ENCODE measurements around the gene TBX6. TPM values are rescaled to one million over a fixed set of nuclear protein-coding genes. Genes with fewer than 3 reads are reported as not detected.

The TBX6 gene
- total RNA-seq, 1 donor from 2014 or later: 3.6 TPM

GRCh38 chr16:30085820-30086219 lies 5.9 kb downstream of the TBX6 start:
- ATAC-seq: no peak

GRCh38 chr16:30085247-30085646 lies 6.5 kb downstream of the TBX6 start:
- ATAC-seq: no peak

- ATAC-seq: no peak
Observed at GRCh38 chr16:30084816-30085159, 6.9 kb downstream of the TBX6 start.

GRCh38 chr16:30084096-30084815 lies 7.5 kb downstream of the TBX6 start:
- ATAC-seq: no peak

- ATAC-seq: no peak
Observed at GRCh38 chr16:30083216-30084055, 8.3 kb downstream of the TBX6 start.

- no peak for ATAC-seq
Observed at GRCh38 chr16:30082545-30083090, 9.1 kb downstream of the TBX6 start.

- ATAC-seq: no peak
Observed at GRCh38 chr16:30079480-30079879, 12.2 kb downstream of the TBX6 start.

- no peak for ATAC-seq
Observed at GRCh38 chr16:30078744-30079143, 13.0 kb downstream of the TBX6 start.

GRCh38 chr16:30077656-30078055 lies 14.1 kb downstream of the TBX6 start:
- ATAC-seq: no peak

GRCh38 chr16:30076276-30076791 lies 15.4 kb downstream of the TBX6 start:
- ATAC-seq: peak; percentile 32

GRCh38 chr16:30075503-30076275 lies 16.0 kb downstream of the TBX6 start, which contains the start of gene PPP4C:
Gene PPP4C, plus strand, starts transcription at chr16:30075994. Its CDS starts 384 bp downstream, at chr16:30076378.
- peak; percentile 80 for ATAC-seq

- no peak for ATAC-seq
Observed at GRCh38 chr16:30070490-30070889, 21.2 kb downstream of the TBX6 start.

- no peak for ATAC-seq
Observed at GRCh38 chr16:30069611-30070462, 21.9 kb downstream of the TBX6 start.

GRCh38 chr16:30068750-30069610 lies 22.7 kb downstream of the TBX6 start:
- ATAC-seq: no peak

- no peak for ATAC-seq
Observed at GRCh38 chr16:30068333-30068732, 23.4 kb downstream of the TBX6 start.

- ATAC-seq: no peak
Observed at GRCh38 chr16:30067584-30067916, 24.2 kb downstream of the TBX6 start.

- ATAC-seq: peak; percentile 5
Observed at GRCh38 chr16:30066761-30067583, 24.8 kb downstream of the TBX6 start.

GRCh38 chr16:30065943-30066760 lies 25.6 kb downstream of the TBX6 start:
- no peak for ATAC-seq
